ENCODE measurements around the gene THAP9. TPM values are rescaled to one million over a fixed set of nuclear protein-coding genes. Genes with fewer than 3 reads are reported as not detected.

THAP9 gene
- total RNA-seq, 2 experiments from 2014 or later, result 3.8 to 4.3 TPM

GRCh38 chr4:82893942-82894341 is 6.6 kb upstream of the THAP9 start:
- no peak for DNase-seq
- H3K9me3 ChIP-seq (ENCODE audit: control insufficient read depth in 1 of 2, insufficient read depth in 1 of 2, low read length in 2 of 2), result no peaks in the 10 kb centered on the region
- ChIA-PET CTCF (no interaction called here), POLR2A (interaction anchor here (0.7 to 1.1 kb wide), 2 partner anchors 16 to 464 kb away, joined by 3 read pairs; partner anchors contain the start of gene HNRNPDL)
- TF ChIP-seq, protein P1, sequence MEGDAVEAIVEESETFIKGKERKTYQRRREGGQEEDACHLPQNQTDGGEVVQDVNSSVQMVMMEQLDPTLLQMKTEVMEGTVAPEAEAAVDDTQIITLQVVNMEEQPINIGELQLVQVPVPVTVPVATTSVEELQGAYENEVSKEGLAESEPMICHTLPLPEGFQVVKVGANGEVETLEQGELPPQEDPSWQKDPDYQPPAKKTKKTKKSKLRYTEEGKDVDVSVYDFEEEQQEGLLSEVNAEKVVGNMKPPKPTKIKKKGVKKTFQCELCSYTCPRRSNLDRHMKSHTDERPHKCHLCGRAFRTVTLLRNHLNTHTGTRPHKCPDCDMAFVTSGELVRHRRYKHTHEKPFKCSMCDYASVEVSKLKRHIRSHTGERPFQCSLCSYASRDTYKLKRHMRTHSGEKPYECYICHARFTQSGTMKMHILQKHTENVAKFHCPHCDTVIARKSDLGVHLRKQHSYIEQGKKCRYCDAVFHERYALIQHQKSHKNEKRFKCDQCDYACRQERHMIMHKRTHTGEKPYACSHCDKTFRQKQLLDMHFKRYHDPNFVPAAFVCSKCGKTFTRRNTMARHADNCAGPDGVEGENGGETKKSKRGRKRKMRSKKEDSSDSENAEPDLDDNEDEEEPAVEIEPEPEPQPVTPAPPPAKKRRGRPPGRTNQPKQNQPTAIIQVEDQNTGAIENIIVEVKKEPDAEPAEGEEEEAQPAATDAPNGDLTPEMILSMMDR (IDR thresholded peaks at IDR 0.05), result no peak
- Mint-ChIP-seq H3K4me3 (peak overlapping the region; percentile 42), H3K27me3 (no peaks in the 10 kb centered on the region), H3K36me3 (ENCODE audit: low read depth) (peaks cover 59% of the 10 kb centered on the region), H3K27ac (peak overlapping the region; percentile 32), H3K9me3 (no peaks in the 10 kb centered on the region), H3K4me1 (ENCODE audit: low read depth) (peaks cover 38% of the 10 kb centered on the region)
- peaks cover 14% of the 10 kb centered on the region for H3K4me1 ChIP-seq (ENCODE audit: insufficient read depth, low read length)
- no peaks in the 10 kb centered on the region for H3K27me3 ChIP-seq (ENCODE audit: control insufficient read depth in 1 of 2, insufficient read depth in 2 of 2, low read length in 2 of 2)
- no peak overlapping the region for H3K4me3 ChIP-seq (ENCODE audit: low read length)
- H3K36me3 ChIP-seq (ENCODE audit: insufficient read depth, low read length), result peaks cover 33% of the 10 kb centered on the region
- intact Hi-C loops (cut with DNase I, micrococcal nuclease), result loop anchor here in 1 of 2 experiments (5.0 to 10.0 kb wide), 2 partner anchors 563 to 609 kb away; partner anchors contain the start of genes HELQ and MRPS18C
- no peak overlapping the region for H3K27ac ChIP-seq (ENCODE audit: low read depth in 1 of 2, low read length in 2 of 2)
- no peak for ATAC-seq (ENCODE audit: poor library complexity)

GRCh38 chr4:82896755-82897154 is 3.8 kb upstream of the THAP9 start:
- Histone ChIP-seq H3K9me3 (ENCODE audit: control insufficient read depth in 1 of 2, insufficient read depth in 1 of 2, low read length in 2 of 2) (no peaks in the 10 kb centered on the region), H3K27me3 (ENCODE audit: control insufficient read depth in 1 of 2, insufficient read depth in 2 of 2, low read length in 2 of 2) (no peaks in the 10 kb centered on the region), H3K4me3 (ENCODE audit: low read length) (no peak overlapping the region), H3K4me1 (ENCODE audit: insufficient read depth, low read length) (peaks cover 8% of the 10 kb centered on the region), H3K27ac (ENCODE audit: low read depth in 1 of 2, low read length in 2 of 2) (no peak overlapping the region), H3K36me3 (ENCODE audit: insufficient read depth, low read length) (peaks cover 33% of the 10 kb centered on the region)
- H3K27me3 Mint-ChIP-seq, result no peaks in the 10 kb centered on the region
- peaks cover 37% of the 10 kb centered on the region for H3K36me3 Mint-ChIP-seq (ENCODE audit: low read depth)
- H3K4me3 Mint-ChIP-seq, result no peak overlapping the region
- ATAC-seq (ENCODE audit: poor library complexity) (no peak), DNase-seq (no peak)
- intact Hi-C loops (cut with DNase I, micrococcal nuclease), result loop anchor here (2.0 to 10.0 kb wide), 4 partner anchors 34 to 612 kb away; no protein-coding TSS in a partner anchor
- TF ChIP-seq, protein P1 (IDR thresholded peaks at IDR 0.05), result no peak
- no peaks in the 10 kb centered on the region for H3K9me3 Mint-ChIP-seq
- CTCF ChIA-PET, result interaction anchor here (1.0 kb wide), 1 partner anchor 116 kb away, joined by 3 read pairs; no protein-coding TSS in a partner anchor
- POLR2A ChIA-PET, result no interaction called here
- H3K27ac Mint-ChIP-seq, result peak overlapping the region; percentile 47
- peaks cover 17% of the 10 kb centered on the region for H3K4me1 Mint-ChIP-seq (ENCODE audit: low read depth)

DNA sequence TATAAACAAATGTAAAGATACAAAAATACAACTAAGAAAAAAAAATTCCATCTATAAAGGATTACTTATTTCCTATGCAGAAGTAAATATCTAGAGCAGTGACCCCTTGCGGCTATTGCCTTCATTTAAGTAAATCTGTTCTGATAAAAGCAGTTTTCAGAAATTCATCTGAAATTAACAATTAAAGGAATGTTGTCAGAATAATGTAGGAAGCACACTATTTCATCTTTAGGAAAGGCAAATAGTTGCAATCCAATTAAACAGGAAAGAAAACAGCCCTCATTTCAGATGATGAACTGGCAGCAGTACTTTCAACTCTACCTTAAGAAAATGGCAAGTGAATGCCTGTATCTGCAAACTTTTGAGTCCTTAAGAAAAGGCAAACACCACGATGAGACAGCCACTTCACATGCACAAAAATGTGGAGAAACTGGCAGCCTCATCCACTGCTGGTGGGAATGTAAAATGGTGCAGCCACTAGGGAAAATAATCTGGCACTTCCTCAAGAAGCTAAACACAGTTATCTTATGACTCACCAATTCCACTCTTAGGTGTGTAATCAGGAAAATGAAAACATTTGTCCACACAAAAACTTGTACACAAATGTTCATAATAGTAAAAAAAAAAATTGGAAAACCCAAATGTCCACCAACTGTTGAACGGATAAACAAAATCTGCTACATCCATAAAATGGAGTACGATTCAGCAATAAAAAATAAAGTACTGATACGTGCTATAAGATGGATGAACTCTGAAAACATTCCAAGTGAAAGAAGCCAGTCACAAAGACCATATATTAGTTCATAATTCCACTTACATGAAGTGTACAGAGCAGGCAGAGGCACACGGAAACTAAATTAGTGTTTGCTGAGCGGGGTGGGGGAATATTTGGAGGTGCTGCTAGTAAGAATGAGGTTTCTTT is 2.0 kb upstream of the THAP9 start:
- Mint-ChIP-seq H3K4me3 (no peak overlapping the region), H3K4me1 (ENCODE audit: low read depth) (peaks cover 14% of the 10 kb centered on the region), H3K27me3 (no peaks in the 10 kb centered on the region), H3K36me3 (ENCODE audit: low read depth) (peaks cover 35% of the 10 kb centered on the region), H3K9me3 (no peaks in the 10 kb centered on the region), H3K27ac (no peak overlapping the region)
- CTCF ChIA-PET, result interaction anchor here (0.8 to 2.7 kb wide), 3 partner anchors 10 to 137 kb away, joined by 3 to 8 read pairs (median 4); partner anchors contain the start of gene COPS4
- intact Hi-C loops (cut with DNase I, micrococcal nuclease), result loop anchor here (2.0 to 10.0 kb wide), 4 partner anchors 36 to 614 kb away; partner anchors contain the start of gene LIN54 (in 1 of the 2)
- H3K27ac ChIP-seq (ENCODE audit: low read depth in 1 of 2, low read length in 2 of 2), result peak overlapping the region; percentile 5 to 94
- no peaks in the 10 kb centered on the region for H3K27me3 ChIP-seq (ENCODE audit: control insufficient read depth in 1 of 2, insufficient read depth in 2 of 2, low read length in 2 of 2)
- H3K36me3 ChIP-seq (ENCODE audit: insufficient read depth, low read length), result peaks cover 27% of the 10 kb centered on the region
- ATAC-seq (ENCODE audit: poor library complexity) (no peak), DNase-seq (peak in 4 of 14 experiments; percentile 20 to 62 (median 52))
- no peaks in the 10 kb centered on the region for H3K9me3 ChIP-seq (ENCODE audit: control insufficient read depth in 1 of 2, insufficient read depth in 1 of 2, low read length in 2 of 2)
- peaks cover 11% of the 10 kb centered on the region for H3K4me1 ChIP-seq (ENCODE audit: insufficient read depth, low read length)
- H3K4me3 ChIP-seq (ENCODE audit: low read length), result peak overlapping the region; percentile 72
- TF ChIP-seq, protein P1 (IDR thresholded peaks at IDR 0.05), result peak; percentile 68
- POLR2A ChIA-PET, result interaction anchor here (1.6 to 3.3 kb wide), 8 partner anchors 8 to 470 kb away, joined by 4 to 55 read pairs (median 24); partner anchors contain the start of genes COPS4, COQ2, HNRNPDL and LIN54
